Gastrocnemius medialis (tissue), 4 donors: ENCODE measurements around the gene APOC3. TPM values are rescaled to one million over a fixed set of nuclear protein-coding genes. Genes with fewer than 3 reads are reported as not detected.
"Not testable (repeated sequence)": the region's sequence is repeated elsewhere in the genome, so short reads cannot be mapped to it uniquely, and the experiment has no call there.

ENCODE experiments used
- ATAC-seq, 2 donors: fragments of 150-250 bp; one replicate each; pipeline ENCODE4 v1.9.1; 2016
- DNase-seq, 2 donors: peaks; one replicate each; pipeline ENCODE4 v3.0.0-alpha.2; 2019
- H3K27ac ChIP-seq, 4 donors: fragments of 200-600 bp; sonication (generic); 1 replicate in 1 of 4; 2 replicates in 3 of 4; pipeline ENCODE4 v1.5.1; 2016 to 2018; ENCODE audit warnings: mild to moderate bottlenecking in 2 of 4, moderate library complexity in 1 of 4
- H3K27me3 ChIP-seq, 3 donors: fragments of 200-600 bp; sonication (generic) in 2 of 3; 1 replicate in 1 of 3; 2 replicates in 2 of 3; pipeline versions ENCODE4 v1.5.1 to v1.6.0; 2016 to 2019; ENCODE audit warnings: mild to moderate bottlenecking in 1 of 3, moderate library complexity in 1 of 3
- H3K36me3 ChIP-seq, 2 donors: fragments of 200-600 bp; sonication (generic) in 1 of 2; one replicate each; pipeline ENCODE4 v1.5.1; 2017 to 2018
- H3K4me1 ChIP-seq, 2 donors: fragments of 200-600 bp; sonication (generic) in 1 of 2; one replicate each; pipeline ENCODE4 v1.5.1; 2016 to 2017; ENCODE audit warnings: mild to moderate bottlenecking in 2 of 2
- H3K4me3 ChIP-seq, 4 donors: fragments of 200-600 bp; sonication (generic) in 3 of 4; 1 replicate in 1 of 4; 2 replicates in 3 of 4; pipeline ENCODE4 v1.5.1; 2016 to 2019; ENCODE audit warnings: mild to moderate bottlenecking in 2 of 4
- H3K9me3 ChIP-seq, 3 donors: fragments of 200-600 bp; sonication (generic) in 2 of 3; 1 replicate in 1 of 3; 2 replicates in 2 of 3; pipeline ENCODE4 v1.5.1; 2016 to 2019
- POLR2A ChIP-seq, 2 donors: fragments of 450-650 bp; IDR thresholded peaks; one replicate each; pipeline ENCODE4 v1.6.1; 2017; ENCODE audit warnings: antibody characterized with exemption in 2 of 2, mild to moderate bottlenecking in 2 of 2, moderate library complexity in 2 of 2
- in situ Hi-C, 4 donors: fragments of 200-750 bp; cut with MboI; loops; one replicate each; pipeline versions ENCODE4 v1.15.0 to v1.8.0; 2017; ENCODE audit warnings: low sequenced_read_pairs in 4 of 4
- intact Hi-C: fragments of 100-400 bp; cut with DNase I; formaldehyde crosslinking; loops from one replicate; pipeline ENCODE4 v1.15.1; 2023; ENCODE audit warnings: low total_unique reads
- total RNA-seq, 4 donors: library from RNA; depleted of rRNA; stranded (reverse); fragments of >200 nt; gene quantifications; one replicate each; pipeline versions ENCODE4 v1.1.0 to v1.2.3, GENCODE V29; 2016
- TF ChIP-seq, protein P1 (sequence below), 5 experiments: fragments of 450-650 bp in 3 of 5; fragments of 200-600 bp in 2 of 5; sonication (generic) in 2 of 5; IDR thresholded peaks in 4 of 5; conservative IDR thresholded peaks in 1 of 5; 1 replicate in 4 of 5; 2 replicates in 1 of 5; pipeline ENCODE4 v1.5.1; 2016 to 2019; ENCODE audit warnings: antibody characterized with exemption in 5 of 5, mild to moderate bottlenecking in 3 of 5, moderate library complexity in 3 of 5

APOC3 gene
- total RNA-seq, 4 donors from 2014 or later, result 19.3 to 45.7 TPM; not detected in 2

DNA sequence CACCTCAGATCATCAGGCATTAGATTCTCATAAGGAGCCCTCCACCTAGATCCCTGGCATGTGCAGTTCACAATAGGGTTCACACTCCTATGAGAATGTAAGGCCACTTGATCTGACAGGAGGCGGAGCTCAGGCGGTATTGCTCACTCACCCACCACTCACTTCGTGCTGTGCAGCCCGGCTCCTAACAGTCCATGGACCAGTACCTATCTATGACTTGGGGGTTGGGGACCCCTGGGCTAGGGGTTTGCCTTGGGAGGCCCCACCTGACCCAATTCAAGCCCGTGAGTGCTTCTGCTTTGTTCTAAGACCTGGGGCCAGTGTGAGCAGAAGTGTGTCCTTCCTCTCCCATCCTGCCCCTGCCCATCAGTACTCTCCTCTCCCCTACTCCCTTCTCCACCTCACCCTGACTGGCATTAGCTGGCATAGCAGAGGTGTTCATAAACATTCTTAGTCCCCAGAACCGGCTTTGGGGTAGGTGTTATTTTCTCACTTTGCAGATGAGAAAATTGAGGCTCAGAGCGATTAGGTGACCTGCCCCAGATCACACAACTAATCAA lies 2.2 kb downstream of the APOC3 start:
- peaks cover 10 to 14% of the 10 kb centered on the region in 2 donors for H3K4me1 ChIP-seq
- no peak overlapping the region for H3K4me3 ChIP-seq
- no peaks in the 10 kb centered on the region for H3K36me3 ChIP-seq
- H3K9me3 ChIP-seq, result no peaks in the 10 kb centered on the region
- intact Hi-C loops (loop anchor here (1.0 kb wide), 1 partner anchor 38 kb away; no protein-coding TSS in a partner anchor), in situ Hi-C loops (no loop called here)
- DNase-seq (no peak), ATAC-seq (no peak)
- TF ChIP-seq POLR2A (IDR thresholded peaks at IDR 0.05), result no peak
- TF ChIP-seq, protein P1, sequence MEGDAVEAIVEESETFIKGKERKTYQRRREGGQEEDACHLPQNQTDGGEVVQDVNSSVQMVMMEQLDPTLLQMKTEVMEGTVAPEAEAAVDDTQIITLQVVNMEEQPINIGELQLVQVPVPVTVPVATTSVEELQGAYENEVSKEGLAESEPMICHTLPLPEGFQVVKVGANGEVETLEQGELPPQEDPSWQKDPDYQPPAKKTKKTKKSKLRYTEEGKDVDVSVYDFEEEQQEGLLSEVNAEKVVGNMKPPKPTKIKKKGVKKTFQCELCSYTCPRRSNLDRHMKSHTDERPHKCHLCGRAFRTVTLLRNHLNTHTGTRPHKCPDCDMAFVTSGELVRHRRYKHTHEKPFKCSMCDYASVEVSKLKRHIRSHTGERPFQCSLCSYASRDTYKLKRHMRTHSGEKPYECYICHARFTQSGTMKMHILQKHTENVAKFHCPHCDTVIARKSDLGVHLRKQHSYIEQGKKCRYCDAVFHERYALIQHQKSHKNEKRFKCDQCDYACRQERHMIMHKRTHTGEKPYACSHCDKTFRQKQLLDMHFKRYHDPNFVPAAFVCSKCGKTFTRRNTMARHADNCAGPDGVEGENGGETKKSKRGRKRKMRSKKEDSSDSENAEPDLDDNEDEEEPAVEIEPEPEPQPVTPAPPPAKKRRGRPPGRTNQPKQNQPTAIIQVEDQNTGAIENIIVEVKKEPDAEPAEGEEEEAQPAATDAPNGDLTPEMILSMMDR (IDR thresholded peaks at IDR 0.05 in 4 of 5, conservative IDR thresholded peaks at IDR 0.05 in 1 of 5), result no peak
- H3K27ac ChIP-seq, result no peak overlapping the region
- no peaks in the 10 kb centered on the region for H3K27me3 ChIP-seq

- ATAC-seq (no peak), DNase-seq (no peak)
- intact Hi-C loops, result loop anchor here (1.0 kb wide), 1 partner anchor 38 kb away; no protein-coding TSS in a partner anchor
- no peaks in the 10 kb centered on the region for H3K9me3 ChIP-seq
- H3K27ac ChIP-seq, result no peak overlapping the region
- no peaks in the 10 kb centered on the region for H3K27me3 ChIP-seq
- H3K36me3 ChIP-seq, result no peaks in the 10 kb centered on the region
- peaks cover 10 to 14% of the 10 kb centered on the region in 2 donors for H3K4me1 ChIP-seq
- H3K4me3 ChIP-seq, result no peak overlapping the region
- in situ Hi-C loops, result no loop called here
- no peak for TF ChIP-seq POLR2A (IDR thresholded peaks at IDR 0.05)
- TF ChIP-seq, protein P1 (IDR thresholded peaks at IDR 0.05 in 4 of 5, conservative IDR thresholded peaks at IDR 0.05 in 1 of 5), result no peak
These were observed 2.9 kb downstream of the APOC3 start for GRCh38 chr11:116832350-116833290.

DNA sequence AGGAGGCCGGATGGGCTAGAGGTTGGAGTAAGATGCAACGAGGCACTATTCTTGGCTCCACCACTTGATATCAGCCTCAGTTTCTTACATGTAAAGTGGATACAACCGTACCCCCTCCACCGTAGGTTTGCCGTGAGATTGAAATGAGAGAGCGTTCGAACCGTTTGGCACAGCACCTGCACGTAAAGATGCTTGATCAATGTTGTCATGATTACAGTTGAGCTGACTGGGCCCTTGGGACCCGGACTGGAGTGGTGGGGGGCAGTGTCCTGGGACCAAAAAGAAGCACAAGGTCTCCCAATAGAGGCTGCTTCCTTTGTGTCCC lies 3.7 kb downstream of the APOC3 start:
- intact Hi-C loops (no loop called here), in situ Hi-C loops (no loop called here)
- DNase-seq (no peak), ATAC-seq (no peak)
- Histone ChIP-seq H3K4me3 (no peak overlapping the region), H3K27me3 (no peaks in the 10 kb centered on the region), H3K9me3 (no peaks in the 10 kb centered on the region), H3K27ac (no peak overlapping the region), H3K36me3 (no peaks in the 10 kb centered on the region), H3K4me1 (peaks cover 10 to 14% of the 10 kb centered on the region in 2 donors)
- TF ChIP-seq, protein P1 (IDR thresholded peaks at IDR 0.05 in 4 of 5, conservative IDR thresholded peaks at IDR 0.05 in 1 of 5), result no peak
- no peak for TF ChIP-seq POLR2A (IDR thresholded peaks at IDR 0.05)

DNA sequence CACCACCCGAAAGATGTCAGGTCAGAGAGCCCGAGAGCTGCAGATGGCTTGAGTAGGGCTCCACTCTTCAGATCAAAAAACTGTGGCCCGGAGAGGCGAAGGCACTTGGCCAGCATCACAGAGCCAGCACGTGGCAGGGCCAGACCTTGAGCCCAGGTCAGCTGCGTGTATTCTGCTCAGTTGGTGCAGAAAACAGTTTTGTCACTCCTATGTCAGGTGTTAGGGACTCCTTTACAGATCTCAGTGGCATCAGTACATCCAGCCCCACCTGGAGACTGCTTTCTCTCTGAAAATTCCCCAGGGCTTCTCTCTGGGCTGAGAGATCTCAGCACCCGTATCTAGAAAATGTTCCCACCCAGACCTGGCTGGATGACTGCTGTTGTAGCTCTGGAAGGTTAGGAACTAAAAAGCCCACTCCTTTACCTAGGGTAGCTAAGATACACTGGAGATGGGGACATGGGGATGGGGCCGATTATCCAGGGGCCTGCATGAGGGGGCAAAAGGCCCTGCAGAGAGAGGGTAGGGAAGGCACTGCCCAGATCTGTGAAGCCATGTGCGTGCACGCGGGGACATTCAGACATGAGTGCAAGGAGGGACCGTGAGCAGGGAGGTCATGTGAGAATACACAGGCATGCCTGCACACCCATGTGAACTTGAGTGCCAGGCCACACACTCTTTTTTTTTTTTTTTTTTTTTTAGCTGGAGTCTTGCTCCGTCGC lies 4.3 kb downstream of the APOC3 start:
- no peak for ATAC-seq
- no peak overlapping the region for H3K27ac ChIP-seq
- intact Hi-C loops (no loop called here), in situ Hi-C loops (no loop called here)
- TF ChIP-seq POLR2A (IDR thresholded peaks at IDR 0.05), result no peak
- TF ChIP-seq, protein P1 (IDR thresholded peaks at IDR 0.05 in 4 of 5, conservative IDR thresholded peaks at IDR 0.05 in 1 of 5), result no peak
- DNase-seq, result no peak
- H3K9me3 ChIP-seq, result no peaks in the 10 kb centered on the region
- H3K4me1 ChIP-seq, result peaks cover 10 to 14% of the 10 kb centered on the region in 2 donors
- H3K4me3 ChIP-seq, result no peak overlapping the region
- no peaks in the 10 kb centered on the region for H3K27me3 ChIP-seq
- no peaks in the 10 kb centered on the region for H3K36me3 ChIP-seq

- H3K27ac ChIP-seq, result peak overlapping the region in 3 of 4 donors; percentile 63 to 70 (median 69)
- H3K27me3 ChIP-seq, DNase-seq, intact Hi-C loops, H3K4me3 ChIP-seq, H3K36me3 ChIP-seq, ATAC-seq, in situ Hi-C loops, H3K9me3 ChIP-seq: not testable (repeated sequence)
- H3K4me1 ChIP-seq, result peaks cover 10 to 14% of the 10 kb centered on the region in 2 donors
These were observed 4.9 kb downstream of the APOC3 start for GRCh38 chr11:116834535-116835041.
